Heart right ventricle (tissue), 16 donors: Measurements from ENCODE around the gene SLC4A7. TPM values are rescaled to one million over a fixed set of nuclear protein-coding genes. Genes with fewer than 3 reads are reported as not detected.
"Not testable (repeated sequence)": the region's sequence is repeated elsewhere in the genome, so short reads cannot be mapped to it uniquely, and the experiment has no call there.

ENCODE experiments used
- ATAC-seq, 8 donors: fragments of 200-7000 bp; cut with Tn5 transposase; one replicate each; pipeline ENCODE4 v1.9.1; 2020; ENCODE audit warnings: mild to moderate bottlenecking in 8 of 8, moderate library complexity in 8 of 8, moderate number of reproducible peaks in 1 of 8
- DNase-seq, 2 donors: peaks; one replicate each; pipeline ENCODE4 v3.0.0-alpha.2; 2020
- H3K27ac ChIP-seq, 10 donors: fragments of 200-600 bp; sonication (generic) in 2 of 10; one replicate each; pipeline versions ENCODE4 v1.5.0 to v1.8.0; 2020 to 2022; ENCODE audit warnings: mild to moderate bottlenecking in 3 of 10
- H3K27me3 ChIP-seq, 7 donors: fragments of 200-600 bp; one replicate each; pipeline ENCODE4 v1.8.0; 2021 to 2022; ENCODE audit warnings: mild to moderate bottlenecking in 2 of 7
- H3K36me3 ChIP-seq, 9 donors: fragments of 200-600 bp; sonication (generic) in 1 of 9; one replicate each; pipeline versions ENCODE4 v1.5.0 to v1.8.0; 2020 to 2022; ENCODE audit warnings: mild to moderate bottlenecking in 2 of 9
- H3K4me1 ChIP-seq, 9 donors: fragments of 200-600 bp; sonication (generic) in 1 of 9; one replicate each; pipeline versions ENCODE4 v1.5.0 to v1.8.0; 2020 to 2022; ENCODE audit warnings: mild to moderate bottlenecking in 4 of 9
- H3K4me3 ChIP-seq, 10 donors: fragments of 200-600 bp; sonication (generic) in 2 of 10; one replicate each; pipeline versions ENCODE4 v1.5.0 to v1.8.0; 2020 to 2022; ENCODE audit warnings: mild to moderate bottlenecking in 7 of 10, moderate library complexity in 2 of 10
- H3K9me3 ChIP-seq, 11 donors: fragments of 200-600 bp in 10 of 11; sonication (generic) in 2 of 11; one replicate each; pipeline versions ENCODE4 v1.5.0 to v1.8.0; 2013 to 2022; ENCODE audit warnings: mild to moderate bottlenecking in 2 of 11, control low read depth in 1 of 11, moderate library complexity in 1 of 11
- CTCF ChIP-seq, 9 donors: fragments of 200-600 bp; sonication (generic) in 2 of 9; IDR thresholded peaks; one replicate each; pipeline versions ENCODE4 v1.5.0 to v1.8.0; 2021 to 2022; ENCODE audit warnings: antibody characterized with exemption in 9 of 9, mild to moderate bottlenecking in 5 of 9, moderate library complexity in 1 of 9
- WGBS, 2 donors: extraction: QIAGEN DNeasy Blood & Tissue Kit; methylation state at CpG; one replicate each; pipeline ENCODE4 v1.1.7; 2013; ENCODE audit warnings: inconsistent platforms in 1 of 2; 5-methylcytosine and 5-hydroxymethylcytosine counted together
- intact Hi-C, 10 donors: fragments of 100-400 bp; cut with DNase I; formaldehyde crosslinking; loops; one replicate each; pipeline versions ENCODE4 v1.11.1 to v1.14.2; 2022
- polyA plus RNA-seq, 2 donors: library from polyadenylated mRNA; stranded (reverse); fragments of 200-250 nt; gene quantifications; one replicate each; pipeline ENCODE4 v1.2.3, GENCODE V29; 2013
- total RNA-seq, 10 donors: library from RNA; stranded (reverse); fragmentation: NEBNext Ultra II Directional in 3 of 10; extraction: Animal tissue kit (Norgen Biotek cat#: 25700) in 3 of 10; gene quantifications; one replicate each; pipeline versions ENCODE4 v1.2.1 to v1.2.4, GENCODE V29; 2021 to 2023
- donor health status: Arrhythmogenic right ventricular cardiomyopathy.
- donor health status: ischemic (EF 13 %, LVEDD 7.1; RV severe dilation, severe dysfunction).
- donor health status: healthy with polysubstance abuse.
- donor health status: DM: no; HTN: yes; CAD: no.
- donor health status: DM: no; HTN: no; CAD: no.
- donor health status: ischemic (EF 25% LVEDD 6.9; RV normal size, moderate dysfunction).
- donor health status: ischemic (EF 25% LVEDD 5.7; RV mildly dilated, moderate dysfunction).
- donor health status: healthy.
- donor health status: DM: yes; HTN: yes; CAD: no.
- donor health status: Ischemic cardiomyopathy.
- donor health status: ischemic (EF 35%, LVEDD 5.7; RV mildly dilated, moderate dysfunction).
- donor health status: nonischemic (EF 11% LVEDD 7.7; RV severe dilation, severe dysfunction).
- donor health status: DM: yes; HTN: yes; CAD: no.
- donor health status: PGD.
- donor health status: ischemic (EF 29% LVEDD 5.4; RV normal size, mild dysfunction).
- donor health status: nonischemic (EF 23%, LVEDD 6.1; RV moderate dilation, normal function).

The SLC4A7 gene
- total and polyA plus RNA-seq, 12 donors, result 3.0 to 18.7 (median 11.8) TPM

GRCh38 chr3:27452368-27453090, 31.7 kb downstream of the SLC4A7 start:
- ATAC-seq, result no peak
- H3K4me3 ChIP-seq, result no peak overlapping the region
- no peak for TF ChIP-seq CTCF (IDR thresholded peaks at IDR 0.05)
- peaks cover 0 to 14% (median 0%) of the 10 kb centered on the region in 9 donors for H3K36me3 ChIP-seq
- DNase-seq, result no peak
- 94 to 100% methylated on average over 1 of the region's 1 CpG for WGBS, 2 donors
- H3K27me3 ChIP-seq, result no peaks in the 10 kb centered on the region
- intact Hi-C loops, result no loop called here
- H3K27ac ChIP-seq, result no peak overlapping the region
- H3K4me1 ChIP-seq, result peaks cover 0 to 33% (median 5%) of the 10 kb centered on the region in 9 donors
- H3K9me3 ChIP-seq, result no peaks in the 10 kb centered on the region

- H3K27me3 ChIP-seq, result no peaks in the 10 kb centered on the region
- H3K4me1 ChIP-seq, result peaks cover 0 to 33% (median 5%) of the 10 kb centered on the region in 9 donors
- peaks cover 0 to 21% (median 0%) of the 10 kb centered on the region in 9 donors for H3K36me3 ChIP-seq
- no peak for ATAC-seq
- TF ChIP-seq CTCF (IDR thresholded peaks at IDR 0.05), result no peak
- no peak overlapping the region for H3K4me3 ChIP-seq
- H3K9me3 ChIP-seq, result no peaks in the 10 kb centered on the region
- no peak for DNase-seq
- H3K27ac ChIP-seq, result no peak overlapping the region
- intact Hi-C loops, result loop anchor here in 1 of 10 donors (2.0 kb wide), 1 partner anchor 21 kb away; no protein-coding TSS in a partner anchor
Measured at GRCh38 chr3:27451842-27452241, 32.3 kb downstream of the SLC4A7 start.

- H3K36me3 ChIP-seq, result peaks cover 0 to 27% (median 0%) of the 10 kb centered on the region in 9 donors
- no peak overlapping the region for H3K27ac ChIP-seq
- no peak for DNase-seq
- no peaks in the 10 kb centered on the region for H3K27me3 ChIP-seq
- H3K4me1 ChIP-seq, result peaks cover 0 to 33% (median under 1%) of the 10 kb centered on the region in 9 donors
- intact Hi-C loops, result loop anchor here in 1 of 10 donors (2.0 kb wide), 1 partner anchor 20 kb away; no protein-coding TSS in a partner anchor
- H3K9me3 ChIP-seq, result no peaks in the 10 kb centered on the region
- TF ChIP-seq CTCF (IDR thresholded peaks at IDR 0.05), result no peak
- no peak for ATAC-seq
- H3K4me3 ChIP-seq, result no peak overlapping the region
Measured at GRCh38 chr3:27451251-27451650, 32.9 kb downstream of the SLC4A7 start.

GRCh38 chr3:27449530-27450150, 34.5 kb downstream of the SLC4A7 start:
- no peaks in the 10 kb centered on the region for H3K27me3 ChIP-seq
- peaks cover 0 to 42% (median 0%) of the 10 kb centered on the region in 9 donors for H3K36me3 ChIP-seq
- DNase-seq, result no peak
- H3K4me1 ChIP-seq, result peaks cover 0 to 23% (median 0%) of the 10 kb centered on the region in 9 donors
- TF ChIP-seq CTCF (IDR thresholded peaks at IDR 0.05), result no peak
- no peak overlapping the region for H3K27ac ChIP-seq
- no peak for ATAC-seq
- H3K9me3 ChIP-seq, result no peaks in the 10 kb centered on the region
- intact Hi-C loops, result loop anchor here in 1 of 10 donors (2.0 kb wide), 1 partner anchor 19 kb away; no protein-coding TSS in a partner anchor
- 99 to 100% methylated on average over 2 of the region's 2 CpGs for WGBS, 2 donors
- H3K4me3 ChIP-seq, result no peak overlapping the region

- H3K27ac ChIP-seq, H3K4me1 ChIP-seq, intact Hi-C loops, DNase-seq, ATAC-seq, H3K27me3 ChIP-seq, H3K4me3 ChIP-seq: not testable (repeated sequence)
- Histone ChIP-seq H3K9me3 (peaks cover 0 to 21% (median 6%) of the 10 kb centered on the region in 11 donors), H3K36me3 (peaks cover 0 to 95% (median 9%) of the 10 kb centered on the region in 9 donors)
- WGBS, 2 donors, result 90 to 96% methylated on average over 13 of the region's 13 CpGs
Measured at GRCh38 chr3:27442995-27443394, 41.2 kb downstream of the SLC4A7 start.

GRCh38 chr3:27438352-27438751, 45.8 kb downstream of the SLC4A7 start:
- H3K4me1 ChIP-seq, H3K27ac ChIP-seq, H3K27me3 ChIP-seq, ATAC-seq, DNase-seq, intact Hi-C loops, H3K4me3 ChIP-seq: not testable (repeated sequence)
- Histone ChIP-seq H3K36me3 (peaks cover 0 to 95% (median 38%) of the 10 kb centered on the region in 9 donors), H3K9me3 (peaks cover 0 to 21% (median 6%) of the 10 kb centered on the region in 11 donors)
- 98 to 100% methylated on average over 4 of the region's 4 CpGs for WGBS, 2 donors
